Stimulated activated CD8-positive, alpha-beta memory T cell treated with anti-CD3 and anti-CD28 coated beads, Interleukin-15, amount 100 ng/mL, for 1 hour (primary cell): ENCODE measurements around the gene DPF1.

ENCODE experiments used
- DNase-seq: peaks from one replicate; pipeline ENCODE4 v3.0.0-alpha.2; 2020; ENCODE audit warnings: low read depth

DPF1 gene

GRCh38 chr19:38163419-38164290 lies 60.4 kb downstream of the DPF1 start:
- no peak for DNase-seq

GRCh38 chr19:38162632-38163031 lies 61.4 kb downstream of the DPF1 start:
- DNase-seq, result no peak

- no peak for DNase-seq
Observed at GRCh38 chr19:38162094-38162493, 61.9 kb downstream of the DPF1 start.
